HEK293 (cell line): ENCODE results near the gene LANCL2.

Source experiments
- CTCF ChIA-PET: fragments of 350-600 bp; formaldehyde crosslinking; extraction: SDS; loops from one replicate; lab custom pipeline; 2021; ENCODE audit warnings: antibody characterized with exemption; lab: Yijun Ruan, JAX
- POLR2A ChIA-PET: fragments of 300-600 bp; formaldehyde crosslinking; extraction: SDS; loops from one replicate; lab custom pipeline; 2020; ENCODE audit warnings: antibody characterized with exemption, inconsistent platforms; lab: Yijun Ruan, JAX
- H3K27ac ChIP-seq: fragments of 200-500 bp; sonication (Bioruptor generic); 2 replicates; pipeline ENCODE4 v1.5.1; 2014; ENCODE audit warnings: low read depth, low read length, control low read depth, inconsistent platforms; ENCODE audit errors: extremely low read depth
- H3K36me3 ChIP-seq, 2 experiments: fragments of 200-500 bp in 1 of 2; sonication (Bioruptor generic) in 1 of 2; 1 replicate in 1 of 2; 2 replicates in 1 of 2; pipeline ENCODE4 v1.5.1; 2014 to 2017; ENCODE audit warnings: inconsistent platforms in 2 of 2, low read length in 2 of 2; ENCODE audit not compliant: control insufficient read depth in 2 of 2, insufficient read depth in 1 of 2
- H3K4me1 ChIP-seq: fragments of 200-500 bp; sonication (Bioruptor generic); 2 replicates; pipeline ENCODE4 v1.5.1; 2014; ENCODE audit warnings: mild to moderate bottlenecking, low read length, inconsistent platforms; ENCODE audit not compliant: control insufficient read depth, insufficient read depth
- H3K4me3 ChIP-seq: 2 replicates; pipeline ENCODE4 v1.5.1; 2011; ENCODE audit warnings: low read depth, mild to moderate bottlenecking, control low read depth, low read length, moderate library complexity
- H3K9me3 ChIP-seq: fragments of 200-500 bp; sonication (Bioruptor generic); 2 replicates; pipeline ENCODE4 v1.5.1; 2014; ENCODE audit warnings: low read depth, low read length, inconsistent platforms; ENCODE audit not compliant: control insufficient read depth, insufficient read depth
- SCRT2 ChIP-seq: fragments of 450-650 bp; formaldehyde crosslinking; IDR thresholded peaks from 2 replicates; pipeline ENCODE4 v1.5.1; 2016; ENCODE audit warnings: missing biosample characterization, missing genetic modification characterization
- ZFP69B ChIP-seq: fragments of 450-650 bp; formaldehyde crosslinking; IDR thresholded peaks from 2 replicates; pipeline ENCODE4 v1.5.1; 2016; ENCODE audit warnings: missing biosample characterization, missing genetic modification characterization
- ZNF10 ChIP-seq: fragments of 450-650 bp; formaldehyde crosslinking; IDR thresholded peaks from 2 replicates; pipeline ENCODE4 v1.5.1; 2017; ENCODE audit warnings: missing biosample characterization, missing genetic modification characterization
- ZNF311 ChIP-seq: fragments of 450-650 bp; formaldehyde crosslinking; IDR thresholded peaks from 2 replicates; pipeline ENCODE4 v1.5.1; 2017; ENCODE audit warnings: missing biosample characterization, missing genetic modification characterization, borderline replicate concordance
- ZNF335 ChIP-seq: fragments of 450-650 bp; formaldehyde crosslinking; conservative IDR thresholded peaks from 2 replicates; pipeline ENCODE4 v1.5.1; 2016; ENCODE audit warnings: missing biosample characterization, missing genetic modification characterization
- ZNF354C ChIP-seq: fragments of 450-650 bp; formaldehyde crosslinking; IDR thresholded peaks from 2 replicates; pipeline ENCODE4 v1.5.1; 2016; ENCODE audit warnings: missing biosample characterization, missing genetic modification characterization, low read depth, borderline replicate concordance
- ZNF433 ChIP-seq: fragments of 450-650 bp; formaldehyde crosslinking; IDR thresholded peaks from 2 replicates; pipeline ENCODE4 v1.5.1; 2016; ENCODE audit warnings: missing biosample characterization, missing genetic modification characterization, low read depth
- ZNF623 ChIP-seq: fragments of 450-650 bp; formaldehyde crosslinking; IDR thresholded peaks from 2 replicates; pipeline ENCODE4 v1.5.1; 2016; ENCODE audit warnings: missing biosample characterization, missing genetic modification characterization
- ZNF654 ChIP-seq: fragments of 450-650 bp; formaldehyde crosslinking; IDR thresholded peaks from 2 replicates; pipeline ENCODE4 v1.5.1; 2016; ENCODE audit warnings: low read depth, missing biosample characterization, missing genetic modification characterization
- ZSCAN30 ChIP-seq: fragments of 450-650 bp; IDR thresholded peaks from 2 replicates; pipeline ENCODE4 v1.5.1; 2018; ENCODE audit warnings: missing biosample characterization, mild to moderate bottlenecking, missing genetic modification characterization, moderate library complexity
- TF ChIP-seq, protein P1 (sequence below): fragments of 450-650 bp; formaldehyde crosslinking; IDR thresholded peaks from 2 replicates; pipeline ENCODE4 v1.5.1; 2017; ENCODE audit warnings: missing biosample characterization, missing genetic modification characterization
- TF ChIP-seq, protein P2 (sequence below): fragments of 450-650 bp; formaldehyde crosslinking; IDR thresholded peaks from 2 replicates; pipeline ENCODE4 v1.5.1; 2016; ENCODE audit warnings: missing biosample characterization, missing genetic modification characterization
- TF ChIP-seq, protein P3 (sequence below): fragments of 450-650 bp; formaldehyde crosslinking; IDR thresholded peaks from 2 replicates; pipeline ENCODE4 v1.5.1; 2016; ENCODE audit warnings: missing biosample characterization, missing genetic modification characterization
- TF ChIP-seq, protein P4 (sequence below): fragments of 450-650 bp; formaldehyde crosslinking; IDR thresholded peaks from 2 replicates; pipeline ENCODE4 v1.5.1; 2016; ENCODE audit warnings: missing biosample characterization, missing genetic modification characterization, borderline replicate concordance
- TF ChIP-seq, protein P5 (sequence below): fragments of 450-650 bp; formaldehyde crosslinking; IDR thresholded peaks from 2 replicates; pipeline ENCODE4; 2016; ENCODE audit warnings: missing biosample characterization, missing genetic modification characterization
- TF ChIP-seq, protein P6 (sequence below): fragments of 450-650 bp; formaldehyde crosslinking; IDR thresholded peaks from 2 replicates; pipeline ENCODE4 v1.5.1; 2016; ENCODE audit warnings: missing biosample characterization, missing genetic modification characterization

LANCL2 gene

DNA sequence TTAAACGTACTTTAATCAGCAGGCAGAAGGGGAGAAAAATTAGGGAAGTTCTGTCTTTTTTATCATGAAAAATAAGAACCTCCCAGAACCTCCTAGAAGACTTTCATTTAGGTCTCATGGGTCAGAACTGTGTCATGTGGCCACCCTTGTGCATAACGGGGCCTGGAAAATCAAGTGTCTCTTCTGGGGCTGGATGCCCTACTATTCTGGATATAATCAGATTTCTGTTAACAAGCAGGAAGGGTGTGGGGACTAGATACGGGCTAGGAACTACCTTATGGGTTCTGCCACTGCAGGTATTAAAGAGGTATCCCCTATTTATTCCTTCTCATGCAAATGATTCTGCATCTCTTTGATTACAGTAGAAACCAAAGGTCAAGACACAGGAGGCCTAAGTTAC lies 14.1 kb downstream of the LANCL2 start (continued):
- TF ChIP-seq, protein P1, sequence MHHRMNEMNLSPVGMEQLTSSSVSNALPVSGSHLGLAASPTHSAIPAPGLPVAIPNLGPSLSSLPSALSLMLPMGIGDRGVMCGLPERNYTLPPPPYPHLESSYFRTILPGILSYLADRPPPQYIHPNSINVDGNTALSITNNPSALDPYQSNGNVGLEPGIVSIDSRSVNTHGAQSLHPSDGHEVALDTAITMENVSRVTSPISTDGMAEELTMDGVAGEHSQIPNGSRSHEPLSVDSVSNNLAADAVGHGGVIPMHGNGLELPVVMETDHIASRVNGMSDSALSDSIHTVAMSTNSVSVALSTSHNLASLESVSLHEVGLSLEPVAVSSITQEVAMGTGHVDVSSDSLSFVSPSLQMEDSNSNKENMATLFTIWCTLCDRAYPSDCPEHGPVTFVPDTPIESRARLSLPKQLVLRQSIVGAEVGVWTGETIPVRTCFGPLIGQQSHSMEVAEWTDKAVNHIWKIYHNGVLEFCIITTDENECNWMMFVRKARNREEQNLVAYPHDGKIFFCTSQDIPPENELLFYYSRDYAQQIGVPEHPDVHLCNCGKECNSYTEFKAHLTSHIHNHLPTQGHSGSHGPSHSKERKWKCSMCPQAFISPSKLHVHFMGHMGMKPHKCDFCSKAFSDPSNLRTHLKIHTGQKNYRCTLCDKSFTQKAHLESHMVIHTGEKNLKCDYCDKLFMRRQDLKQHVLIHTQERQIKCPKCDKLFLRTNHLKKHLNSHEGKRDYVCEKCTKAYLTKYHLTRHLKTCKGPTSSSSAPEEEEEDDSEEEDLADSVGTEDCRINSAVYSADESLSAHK (tag by site-specific recombination), result no peak
- no peak for TF ChIP-seq ZNF354C
- TF ChIP-seq, protein P2, sequence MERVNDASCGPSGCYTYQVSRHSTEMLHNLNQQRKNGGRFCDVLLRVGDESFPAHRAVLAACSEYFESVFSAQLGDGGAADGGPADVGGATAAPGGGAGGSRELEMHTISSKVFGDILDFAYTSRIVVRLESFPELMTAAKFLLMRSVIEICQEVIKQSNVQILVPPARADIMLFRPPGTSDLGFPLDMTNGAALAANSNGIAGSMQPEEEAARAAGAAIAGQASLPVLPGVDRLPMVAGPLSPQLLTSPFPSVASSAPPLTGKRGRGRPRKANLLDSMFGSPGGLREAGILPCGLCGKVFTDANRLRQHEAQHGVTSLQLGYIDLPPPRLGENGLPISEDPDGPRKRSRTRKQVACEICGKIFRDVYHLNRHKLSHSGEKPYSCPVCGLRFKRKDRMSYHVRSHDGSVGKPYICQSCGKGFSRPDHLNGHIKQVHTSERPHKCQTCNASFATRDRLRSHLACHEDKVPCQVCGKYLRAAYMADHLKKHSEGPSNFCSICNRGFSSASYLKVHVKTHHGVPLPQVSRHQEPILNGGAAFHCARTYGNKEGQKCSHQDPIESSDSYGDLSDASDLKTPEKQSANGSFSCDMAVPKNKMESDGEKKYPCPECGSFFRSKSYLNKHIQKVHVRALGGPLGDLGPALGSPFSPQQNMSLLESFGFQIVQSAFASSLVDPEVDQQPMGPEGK, result no peak
- no peak for TF ChIP-seq ZSCAN30 (tag by site-specific recombination)

DNA sequence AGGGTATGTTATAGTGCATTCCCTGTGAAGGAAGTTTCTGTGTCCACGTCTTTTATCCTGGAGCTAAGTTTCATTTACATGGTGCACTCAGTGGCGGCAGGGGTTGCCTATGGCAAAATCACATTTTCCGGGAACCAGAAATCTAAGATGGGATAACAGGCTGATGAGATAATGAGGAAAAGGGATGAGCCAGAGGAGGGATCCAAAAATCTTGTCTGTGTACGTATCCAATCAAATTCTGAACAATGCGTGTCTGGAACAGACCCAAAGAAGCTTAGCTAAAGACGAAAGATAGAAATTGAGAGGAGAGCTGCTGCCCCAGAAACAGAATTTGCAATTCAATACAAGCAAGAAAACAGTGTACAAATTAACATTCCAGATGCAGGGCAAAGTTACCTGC lies 16.1 kb downstream of the LANCL2 start:
- Histone ChIP-seq H3K27ac (no peak overlapping the region), H3K9me3 (no peaks in the 10 kb centered on the region), H3K4me3 (no peak overlapping the region), H3K4me1 (peaks cover 5% of the 10 kb centered on the region; the same call in 1 of the 2 replicates), H3K36me3 (no peaks in the 10 kb centered on the region)
- no peak for TF ChIP-seq ZNF335
- no peak for TF ChIP-seq ZNF10 (tag by site-specific recombination)
- TF ChIP-seq ZNF623 (tag by site-specific recombination), result no peak
- TF ChIP-seq ZFP69B (tag by site-specific recombination), result no peak
- TF ChIP-seq ZNF433, result no peak
- TF ChIP-seq ZNF311 (tag by site-specific recombination), result no peak
- TF ChIP-seq, protein P3, sequence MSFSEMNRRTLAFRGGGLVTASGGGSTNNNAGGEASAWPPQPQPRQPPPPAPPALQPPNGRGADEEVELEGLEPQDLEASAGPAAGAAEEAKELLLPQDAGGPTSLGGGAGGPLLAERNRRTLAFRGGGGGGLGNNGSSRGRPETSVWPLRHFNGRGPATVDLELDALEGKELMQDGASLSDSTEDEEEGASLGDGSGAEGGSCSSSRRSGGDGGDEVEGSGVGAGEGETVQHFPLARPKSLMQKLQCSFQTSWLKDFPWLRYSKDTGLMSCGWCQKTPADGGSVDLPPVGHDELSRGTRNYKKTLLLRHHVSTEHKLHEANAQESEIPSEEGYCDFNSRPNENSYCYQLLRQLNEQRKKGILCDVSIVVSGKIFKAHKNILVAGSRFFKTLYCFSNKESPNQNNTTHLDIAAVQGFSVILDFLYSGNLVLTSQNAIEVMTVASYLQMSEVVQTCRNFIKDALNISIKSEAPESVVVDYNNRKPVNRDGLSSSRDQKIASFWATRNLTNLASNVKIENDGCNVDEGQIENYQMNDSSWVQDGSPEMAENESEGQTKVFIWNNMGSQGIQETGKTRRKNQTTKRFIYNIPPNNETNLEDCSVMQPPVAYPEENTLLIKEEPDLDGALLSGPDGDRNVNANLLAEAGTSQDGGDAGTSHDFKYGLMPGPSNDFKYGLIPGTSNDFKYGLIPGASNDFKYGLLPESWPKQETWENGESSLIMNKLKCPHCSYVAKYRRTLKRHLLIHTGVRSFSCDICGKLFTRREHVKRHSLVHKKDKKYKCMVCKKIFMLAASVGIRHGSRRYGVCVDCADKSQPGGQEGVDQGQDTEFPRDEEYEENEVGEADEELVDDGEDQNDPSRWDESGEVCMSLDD, result no peak
- no peak for TF ChIP-seq ZNF654
- TF ChIP-seq, protein P4, sequence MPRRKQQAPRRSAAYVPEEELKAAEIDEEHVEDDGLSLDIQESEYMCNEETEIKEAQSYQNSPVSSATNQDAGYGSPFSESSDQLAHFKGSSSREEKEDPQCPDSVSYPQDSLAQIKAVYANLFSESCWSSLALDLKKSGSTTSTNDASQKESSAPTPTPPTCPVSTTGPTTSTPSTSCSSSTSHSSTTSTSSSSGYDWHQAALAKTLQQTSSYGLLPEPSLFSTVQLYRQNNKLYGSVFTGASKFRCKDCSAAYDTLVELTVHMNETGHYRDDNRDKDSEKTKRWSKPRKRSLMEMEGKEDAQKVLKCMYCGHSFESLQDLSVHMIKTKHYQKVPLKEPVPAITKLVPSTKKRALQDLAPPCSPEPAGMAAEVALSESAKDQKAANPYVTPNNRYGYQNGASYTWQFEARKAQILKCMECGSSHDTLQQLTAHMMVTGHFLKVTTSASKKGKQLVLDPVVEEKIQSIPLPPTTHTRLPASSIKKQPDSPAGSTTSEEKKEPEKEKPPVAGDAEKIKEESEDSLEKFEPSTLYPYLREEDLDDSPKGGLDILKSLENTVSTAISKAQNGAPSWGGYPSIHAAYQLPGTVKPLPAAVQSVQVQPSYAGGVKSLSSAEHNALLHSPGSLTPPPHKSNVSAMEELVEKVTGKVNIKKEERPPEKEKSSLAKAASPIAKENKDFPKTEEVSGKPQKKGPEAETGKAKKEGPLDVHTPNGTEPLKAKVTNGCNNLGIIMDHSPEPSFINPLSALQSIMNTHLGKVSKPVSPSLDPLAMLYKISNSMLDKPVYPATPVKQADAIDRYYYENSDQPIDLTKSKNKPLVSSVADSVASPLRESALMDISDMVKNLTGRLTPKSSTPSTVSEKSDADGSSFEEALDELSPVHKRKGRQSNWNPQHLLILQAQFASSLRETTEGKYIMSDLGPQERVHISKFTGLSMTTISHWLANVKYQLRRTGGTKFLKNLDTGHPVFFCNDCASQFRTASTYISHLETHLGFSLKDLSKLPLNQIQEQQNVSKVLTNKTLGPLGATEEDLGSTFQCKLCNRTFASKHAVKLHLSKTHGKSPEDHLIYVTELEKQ (tag by site-specific recombination), result no peak
- TF ChIP-seq SCRT2 (tag by site-specific recombination), result no peak
- TF ChIP-seq, protein P5, sequence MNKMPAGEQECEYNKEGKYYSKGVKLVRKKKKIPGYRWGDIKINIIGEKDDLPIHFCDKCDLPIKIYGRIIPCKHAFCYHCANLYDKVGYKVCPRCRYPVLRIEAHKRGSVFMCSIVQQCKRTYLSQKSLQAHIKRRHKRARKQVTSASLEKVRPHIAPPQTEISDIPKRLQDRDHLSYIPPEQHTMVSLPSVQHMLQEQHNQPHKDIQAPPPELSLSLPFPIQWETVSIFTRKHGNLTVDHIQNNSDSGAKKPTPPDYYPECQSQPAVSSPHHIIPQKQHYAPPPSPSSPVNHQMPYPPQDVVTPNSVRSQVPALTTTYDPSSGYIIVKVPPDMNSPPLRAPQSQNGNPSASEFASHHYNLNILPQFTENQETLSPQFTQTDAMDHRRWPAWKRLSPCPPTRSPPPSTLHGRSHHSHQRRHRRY (tag by site-specific recombination), result no peak
- TF ChIP-seq, protein P6, sequence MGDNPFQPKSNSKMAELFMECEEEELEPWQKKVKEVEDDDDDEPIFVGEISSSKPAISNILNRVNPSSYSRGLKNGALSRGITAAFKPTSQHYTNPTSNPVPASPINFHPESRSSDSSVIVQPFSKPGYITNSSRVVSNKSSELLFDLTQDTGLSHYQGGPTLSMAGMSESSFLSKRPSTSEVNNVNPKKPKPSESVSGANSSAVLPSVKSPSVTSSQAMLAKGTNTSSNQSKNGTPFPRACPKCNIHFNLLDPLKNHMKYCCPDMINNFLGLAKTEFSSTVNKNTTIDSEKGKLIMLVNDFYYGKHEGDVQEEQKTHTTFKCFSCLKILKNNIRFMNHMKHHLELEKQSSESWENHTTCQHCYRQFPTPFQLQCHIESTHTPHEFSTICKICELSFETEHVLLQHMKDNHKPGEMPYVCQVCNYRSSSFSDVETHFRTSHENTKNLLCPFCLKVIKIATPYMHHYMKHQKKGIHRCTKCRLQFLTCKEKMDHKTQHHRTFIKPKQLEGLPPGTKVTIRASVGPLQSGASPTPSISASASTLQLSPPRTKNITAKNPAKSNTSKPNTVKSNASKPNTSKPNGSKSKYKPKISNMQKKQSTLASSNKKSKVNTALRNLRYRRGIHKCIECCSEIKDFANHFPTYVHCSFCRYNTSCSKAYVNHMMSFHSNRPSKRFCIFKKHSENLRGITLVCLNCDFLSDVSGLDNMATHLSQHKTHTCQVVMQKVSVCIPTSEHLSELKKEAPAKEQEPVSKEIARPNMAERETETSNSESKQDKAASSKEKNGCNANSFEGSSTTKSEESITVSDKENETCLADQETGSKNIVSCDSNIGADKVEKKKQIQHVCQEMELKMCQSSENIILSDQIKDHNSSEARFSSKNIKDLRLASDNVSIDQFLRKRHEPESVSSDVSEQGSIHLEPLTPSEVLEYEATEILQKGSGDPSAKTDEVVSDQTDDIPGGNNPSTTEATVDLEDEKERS (tag by site-specific recombination), result no peak
- CTCF ChIA-PET, result interaction anchor here (0.6 kb wide), 1 partner anchor 846 kb away, joined by 3 read pairs; no protein-coding TSS in a partner anchor
- POLR2A ChIA-PET, result no interaction called here
